Epithelial cell of proximal tubule (primary cell): ENCODE data around the gene AFG1L. TPM values are rescaled to one million over a fixed set of nuclear protein-coding genes. Genes with fewer than 3 reads are reported as not detected.
"Not testable (repeated sequence)": the region's sequence is repeated elsewhere in the genome, so short reads cannot be mapped to it uniquely, and the experiment has no call there.

Experiments used
- DNase-seq: peaks from one replicate; pipeline ENCODE4 v3.0.0-alpha.2; 2011; ENCODE audit warnings: low read depth
- H3K4me3 ChIP-seq: 2 replicates; pipeline ENCODE4 v1.5.1; 2011; ENCODE audit warnings: low read depth, mild to moderate bottlenecking, low read length
- CTCF ChIP-seq: conservative IDR thresholded peaks from 2 replicates; pipeline ENCODE4 v1.5.1; 2012; ENCODE audit warnings: low read depth, mild to moderate bottlenecking, low read length
- total RNA-seq: library from RNA; depleted of rRNA; stranded (reverse); fragments of >200 nt; gene quantifications from 2 replicates; pipeline ENCODE4 v1.2.3, GENCODE V29; 2015

The AFG1L gene
- 1.8 and 6.0 TPM in 2 replicates for total RNA-seq

GRCh38 chr6:108294727-108295625, at the start of gene AFG1L:
Gene AFG1L (plus strand): TSS chr6:108295054. CDS start chr6:108295080, 26 bp downstream.
- peak; percentile 61 for DNase-seq
- H3K4me3 ChIP-seq: peak within 1 kb of the TSS; percentile 82
- TF ChIP-seq CTCF: no peak

- not testable (repeated sequence) for H3K4me3 ChIP-seq, DNase-seq
Measured at GRCh38 chr6:108245095-108245494, 49.8 kb upstream of the AFG1L start.

DNA sequence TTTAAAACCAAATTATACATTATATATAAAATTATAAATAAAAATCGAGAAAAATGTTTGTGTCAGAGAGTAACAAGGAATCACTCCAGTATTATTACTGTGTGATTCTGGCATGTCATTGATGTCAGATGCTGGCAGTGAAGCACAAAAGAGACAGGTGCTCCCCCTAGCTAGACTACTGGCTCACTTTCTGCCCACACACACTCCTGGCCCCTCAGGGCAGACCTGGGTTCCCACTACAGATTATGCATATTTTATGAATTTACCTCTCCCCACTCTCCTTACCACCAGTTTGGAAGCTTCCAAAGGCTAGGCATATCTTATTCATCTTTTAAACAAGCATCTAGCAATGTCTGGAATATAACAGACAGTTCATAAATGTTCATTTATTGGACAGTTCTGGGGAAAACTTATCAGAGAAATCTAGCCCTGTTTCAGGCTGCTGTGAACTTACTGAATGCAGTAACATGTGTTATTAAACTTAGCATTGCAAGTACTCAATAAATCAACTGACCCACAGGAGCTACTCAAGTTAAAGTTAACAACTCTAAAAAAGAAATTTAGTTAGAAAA, 46.8 kb upstream of the AFG1L start:
- DNase-seq: no peak
- no peak overlapping the region for H3K4me3 ChIP-seq
- peak; percentile 15 for TF ChIP-seq CTCF

- peak; percentile 49 for TF ChIP-seq CTCF
- H3K4me3 ChIP-seq: no peak overlapping the region
- DNase-seq: no peak
Measured at GRCh38 chr6:108250240-108250866, 44.5 kb upstream of the AFG1L start.

- DNase-seq: no peak
Measured at GRCh38 chr6:108251252-108251651, 43.6 kb upstream of the AFG1L start.

GRCh38 chr6:108252055-108252454, 42.8 kb upstream of the AFG1L start:
- no peak overlapping the region for H3K4me3 ChIP-seq
- TF ChIP-seq CTCF: no peak
- no peak for DNase-seq

More at GRCh38 chr6:108251252-108251651, 43.6 kb upstream of the AFG1L start:
- TF ChIP-seq CTCF: no peak
- no peak overlapping the region for H3K4me3 ChIP-seq

DNA sequence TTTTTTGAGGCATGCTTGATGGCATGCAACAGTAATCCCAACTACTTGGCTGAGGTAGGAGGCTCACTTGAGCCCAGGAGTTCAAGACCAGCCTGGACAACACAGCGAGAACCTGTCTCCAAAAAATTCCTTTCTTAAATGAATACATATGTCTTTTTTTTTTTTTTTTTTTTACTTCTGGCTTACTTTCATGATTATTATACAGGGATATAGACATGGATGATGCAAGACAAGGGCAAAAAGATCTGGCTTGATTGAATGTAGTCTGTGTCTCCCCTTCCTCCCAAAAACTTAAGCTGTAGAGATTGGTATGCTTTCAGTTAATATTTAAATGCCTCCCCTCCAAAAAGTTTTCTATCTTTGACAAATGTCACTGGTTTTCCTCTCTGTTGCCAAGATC, 41.6 kb upstream of the AFG1L start:
- DNase-seq: no peak
- H3K4me3 ChIP-seq: no peak overlapping the region
- no peak for TF ChIP-seq CTCF
